GM23338 (cell line): ENCODE measurements around the gene IL11. TPM values are rescaled to one million over a fixed set of nuclear protein-coding genes. Genes with fewer than 3 reads are reported as not detected.
A peak's percentile ranks its signal among the peaks of the same experiment; 100 is the strongest.

ENCODE experiments used
- ATAC-seq: fragments of 200-7000 bp; cut with Tn5 transposase; 3 replicates; pipeline ENCODE4 v1.9.1; 2020
- DNase-seq: peaks from one replicate; pipeline ENCODE4 v3.0.0-alpha.2; 2015; ENCODE audit warnings: low spot score
- H2AFZ ChIP-seq: fragments of 200-600 bp; sonication (generic); 2 replicates; pipeline ENCODE4 v1.8.0; 2016; ENCODE audit warnings: antibody characterized with exemption, mild to moderate bottlenecking, moderate library complexity
- H3F3A ChIP-seq: fragments of 200-600 bp; sonication (generic); replicated peaks from 2 replicates; pipeline ENCODE4 v1.8.0; 2017; ENCODE audit warnings: antibody characterized with exemption, mixed run types, low read depth
- H3K27ac ChIP-seq: fragments of 200-600 bp; sonication (generic); 2 replicates; pipeline ENCODE4 v1.6.1; 2016; ENCODE audit warnings: low read depth
- H3K27me3 ChIP-seq: fragments of 200-600 bp; sonication (generic); 2 replicates; pipeline ENCODE4 v1.8.0; 2016; ENCODE audit warnings: mild to moderate bottlenecking, mixed run types, moderate library complexity; ENCODE audit not compliant: insufficient read depth
- H3K36me3 ChIP-seq: fragments of 200-600 bp; sonication (generic); 2 replicates; pipeline ENCODE4 v1.8.0; 2016; ENCODE audit warnings: mild to moderate bottlenecking; ENCODE audit not compliant: insufficient read depth
- H3K4me1 ChIP-seq: fragments of 200-600 bp; sonication (generic); 2 replicates; pipeline ENCODE4 v1.8.0; 2016; ENCODE audit warnings: mild to moderate bottlenecking, moderate library complexity; ENCODE audit not compliant: insufficient read depth
- H3K4me2 ChIP-seq: fragments of 200-600 bp; sonication (generic); 2 replicates; pipeline ENCODE4 v1.7.1; 2017; ENCODE audit warnings: mixed run types
- H3K4me3 ChIP-seq: fragments of 200-600 bp; sonication (generic); 2 replicates; pipeline ENCODE4 v1.6.1; 2016; ENCODE audit warnings: mixed run types
- H3K79me2 ChIP-seq: fragments of 200-600 bp; sonication (generic); replicated peaks from 2 replicates; pipeline ENCODE4 v1.8.0; 2017; ENCODE audit warnings: mild to moderate bottlenecking; ENCODE audit not compliant: insufficient read depth
- H3K9me2 ChIP-seq: fragments of 200-600 bp; sonication (generic); 2 replicates; pipeline ENCODE4 v1.8.0; 2017; ENCODE audit not compliant: insufficient read depth
- H4K20me1 ChIP-seq: fragments of 200-600 bp; sonication (generic); replicated peaks from 2 replicates; pipeline ENCODE4 v1.8.0; 2017; ENCODE audit warnings: mild to moderate bottlenecking; ENCODE audit not compliant: insufficient read depth
- H3K27ac Mint-ChIP-seq: 2 replicates; pipeline ENCODE4 v1.8.0; 2020; ENCODE audit warnings: inconsistent platforms, mild to moderate bottlenecking, moderate library complexity, mixed read lengths
- H3K27me3 Mint-ChIP-seq: 3 replicates; pipeline ENCODE4 v1.8.0; 2022; ENCODE audit warnings: low read depth, mild to moderate bottlenecking, moderate library complexity, mixed read lengths, inconsistent platforms; ENCODE audit not compliant: insufficient read depth, poor library complexity
- H3K36me3 Mint-ChIP-seq: 3 replicates; pipeline ENCODE4 v1.8.0; 2021; ENCODE audit warnings: low read depth, mild to moderate bottlenecking, inconsistent platforms, moderate library complexity, mixed read lengths
- H3K4me1 Mint-ChIP-seq: 3 replicates; pipeline ENCODE4 v1.8.0; 2020; ENCODE audit warnings: mild to moderate bottlenecking, inconsistent platforms, mixed read lengths
- H3K4me3 Mint-ChIP-seq: 3 replicates; pipeline ENCODE4 v1.8.0; 2021; ENCODE audit warnings: moderate library complexity, mild to moderate bottlenecking, inconsistent platforms, mixed read lengths
- H3K9me3 Mint-ChIP-seq: 3 replicates; pipeline ENCODE4 v1.8.0; 2020; ENCODE audit warnings: moderate library complexity, mild to moderate bottlenecking, inconsistent platforms, mixed read lengths
- EZH2 ChIP-seq: fragments of 200-600 bp; sonication (generic); IDR thresholded peaks from one replicate; pipeline ENCODE4 v1.8.0; 2017; ENCODE audit warnings: antibody characterized with exemption, mild to moderate bottlenecking, low read depth; ENCODE audit not compliant: unreplicated experiment
- EZH2phosphoT487 ChIP-seq: fragments of 200-600 bp; sonication (generic); IDR thresholded peaks from one replicate; pipeline ENCODE4 v1.8.1; 2018; ENCODE audit warnings: antibody characterized with exemption; ENCODE audit not compliant: unreplicated experiment
- POLR2AphosphoS5 ChIP-seq: IDR thresholded peaks from 2 replicates; pipeline ENCODE4 v1.6.1; 2016; ENCODE audit warnings: antibody characterized with exemption, low read depth
- polyA plus RNA-seq: library from polyadenylated mRNA; unstranded; fragments of >200 nt; fragmentation: Nextera tagmentation; extraction: Ambion mirVana; gene quantifications from 2 replicates; pipeline ENCODE4 v1.2.1, GENCODE V29; 2016
- total RNA-seq: library from RNA; depleted of rRNA; stranded (reverse); fragments of >200 nt; shearing (Covaris generic); gene quantifications from 2 replicates; pipeline ENCODE4 v1.2.3, GENCODE V29; 2014
- TF ChIP-seq, protein P1 (sequence below): fragments of 250-450 bp; sonication (Bioruptor Pico); IDR thresholded peaks from 2 replicates; pipeline ENCODE4 v1.5.0; 2020; ENCODE audit warnings: mild to moderate bottlenecking, moderate library complexity

IL11 gene
- total and polyA plus RNA-seq, 2 experiments from 2014 or later, result 0.58 to 2.2 TPM

- ATAC-seq, result peak; percentile 1
- Mint-ChIP-seq H3K36me3 (peaks cover 31% of the 10 kb centered on the region), H3K4me3 (peak overlapping the region; percentile 90), H3K27ac (peak overlapping the region; percentile 99), H3K27me3 (peaks cover 17% of the 10 kb centered on the region), H3K9me3 (peaks cover 2% of the 10 kb centered on the region; the same call in 1 of the 3 replicates), H3K4me1 (peaks cover 17% of the 10 kb centered on the region)
- no peaks in the 10 kb centered on the region; the same call in 1 of the 2 replicates for H3F3A ChIP-seq
- H4K20me1 ChIP-seq, result 0 out of 2 replicates have a peak, but pooled peaks cover 3% of the 10 kb centered on the region
- H3K27me3 ChIP-seq, result no peaks in the 10 kb centered on the region
- H3K9me2 ChIP-seq, result no peaks in the 10 kb centered on the region; the same call in 1 of the 2 replicates
- peak overlapping the region; percentile 84 for H3K4me3 ChIP-seq
- 0 out of 2 replicates have a peak overlapping the region, but pooled peaks have one; percentile 72 for H3K27ac ChIP-seq
- peaks cover 12% of the 10 kb centered on the region; the same call in 1 of the 2 replicates for H3K4me1 ChIP-seq
- DNase-seq, result no peak
- peak overlapping the region; percentile 96 for H3K4me2 ChIP-seq
- no peaks in the 10 kb centered on the region; the same call in 1 of the 2 replicates for H3K36me3 ChIP-seq
- H3K79me2 ChIP-seq, result no peaks in the 10 kb centered on the region
- TF ChIP-seq EZH2 (no peak), EZH2phosphoT487 (no peak), POLR2AphosphoS5 (peak; percentile 75)
- TF ChIP-seq, protein P1, sequence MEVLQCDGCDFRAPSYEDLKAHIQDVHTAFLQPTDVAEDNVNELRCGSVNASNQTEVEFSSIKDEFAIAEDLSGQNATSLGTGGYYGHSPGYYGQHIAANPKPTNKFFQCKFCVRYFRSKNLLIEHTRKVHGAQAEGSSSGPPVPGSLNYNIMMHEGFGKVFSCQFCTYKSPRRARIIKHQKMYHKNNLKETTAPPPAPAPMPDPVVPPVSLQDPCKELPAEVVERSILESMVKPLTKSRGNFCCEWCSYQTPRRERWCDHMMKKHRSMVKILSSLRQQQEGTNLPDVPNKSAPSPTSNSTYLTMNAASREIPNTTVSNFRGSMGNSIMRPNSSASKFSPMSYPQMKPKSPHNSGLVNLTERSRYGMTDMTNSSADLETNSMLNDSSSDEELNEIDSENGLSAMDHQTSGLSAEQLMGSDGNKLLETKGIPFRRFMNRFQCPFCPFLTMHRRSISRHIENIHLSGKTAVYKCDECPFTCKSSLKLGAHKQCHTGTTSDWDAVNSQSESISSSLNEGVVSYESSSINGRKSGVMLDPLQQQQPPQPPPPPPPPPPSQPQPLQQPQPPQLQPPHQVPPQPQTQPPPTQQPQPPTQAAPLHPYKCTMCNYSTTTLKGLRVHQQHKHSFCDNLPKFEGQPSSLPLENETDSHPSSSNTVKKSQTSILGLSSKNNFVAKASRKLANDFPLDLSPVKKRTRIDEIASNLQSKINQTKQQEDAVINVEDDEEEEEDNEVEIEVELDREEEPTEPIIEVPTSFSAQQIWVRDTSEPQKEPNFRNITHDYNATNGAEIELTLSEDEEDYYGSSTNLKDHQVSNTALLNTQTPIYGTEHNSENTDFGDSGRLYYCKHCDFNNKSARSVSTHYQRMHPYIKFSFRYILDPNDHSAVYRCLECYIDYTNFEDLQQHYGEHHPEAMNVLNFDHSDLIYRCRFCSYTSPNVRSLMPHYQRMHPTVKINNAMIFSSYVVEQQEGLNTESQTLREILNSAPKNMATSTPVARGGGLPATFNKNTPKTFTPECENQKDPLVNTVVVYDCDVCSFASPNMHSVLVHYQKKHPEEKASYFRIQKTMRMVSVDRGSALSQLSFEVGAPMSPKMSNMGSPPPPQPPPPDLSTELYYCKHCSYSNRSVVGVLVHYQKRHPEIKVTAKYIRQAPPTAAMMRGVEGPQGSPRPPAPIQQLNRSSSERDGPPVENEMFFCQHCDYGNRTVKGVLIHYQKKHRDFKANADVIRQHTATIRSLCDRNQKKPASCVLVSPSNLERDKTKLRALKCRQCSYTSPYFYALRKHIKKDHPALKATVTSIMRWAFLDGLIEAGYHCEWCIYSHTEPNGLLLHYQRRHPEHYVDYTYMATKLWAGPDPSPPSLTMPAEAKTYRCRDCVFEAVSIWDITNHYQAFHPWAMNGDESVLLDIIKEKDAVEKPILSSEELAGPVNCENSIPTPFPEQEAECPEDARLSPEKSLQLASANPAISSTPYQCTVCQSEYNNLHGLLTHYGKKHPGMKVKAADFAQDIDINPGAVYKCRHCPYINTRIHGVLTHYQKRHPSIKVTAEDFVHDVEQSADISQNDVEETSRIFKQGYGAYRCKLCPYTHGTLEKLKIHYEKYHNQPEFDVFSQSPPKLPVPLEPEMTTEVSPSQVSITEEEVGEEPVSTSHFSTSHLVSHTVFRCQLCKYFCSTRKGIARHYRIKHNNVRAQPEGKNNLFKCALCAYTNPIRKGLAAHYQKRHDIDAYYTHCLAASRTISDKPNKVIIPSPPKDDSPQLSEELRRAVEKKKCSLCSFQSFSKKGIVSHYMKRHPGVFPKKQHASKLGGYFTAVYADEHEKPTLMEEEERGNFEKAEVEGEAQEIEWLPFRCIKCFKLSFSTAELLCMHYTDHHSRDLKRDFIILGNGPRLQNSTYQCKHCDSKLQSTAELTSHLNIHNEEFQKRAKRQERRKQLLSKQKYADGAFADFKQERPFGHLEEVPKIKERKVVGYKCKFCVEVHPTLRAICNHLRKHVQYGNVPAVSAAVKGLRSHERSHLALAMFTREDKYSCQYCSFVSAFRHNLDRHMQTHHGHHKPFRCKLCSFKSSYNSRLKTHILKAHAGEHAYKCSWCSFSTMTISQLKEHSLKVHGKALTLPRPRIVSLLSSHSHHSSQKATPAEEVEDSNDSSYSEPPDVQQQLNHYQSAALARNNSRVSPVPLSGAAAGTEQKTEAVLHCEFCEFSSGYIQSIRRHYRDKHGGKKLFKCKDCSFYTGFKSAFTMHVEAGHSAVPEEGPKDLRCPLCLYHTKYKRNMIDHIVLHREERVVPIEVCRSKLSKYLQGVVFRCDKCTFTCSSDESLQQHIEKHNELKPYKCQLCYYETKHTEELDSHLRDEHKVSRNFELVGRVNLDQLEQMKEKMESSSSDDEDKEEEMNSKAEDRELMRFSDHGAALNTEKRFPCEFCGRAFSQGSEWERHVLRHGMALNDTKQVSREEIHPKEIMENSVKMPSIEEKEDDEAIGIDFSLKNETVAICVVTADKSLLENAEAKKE, result no peak
- H2AFZ ChIP-seq, result no peak overlapping the region
Observed at GRCh38 chr19:55339889-55340783, 30.1 kb downstream of the IL11 start.
